GM19452 (cell line): ENCODE measurements around the gene NID1.
A peak's percentile ranks its signal among the peaks of the same experiment; 100 is the strongest.
"Not testable (repeated sequence)": the region's sequence is repeated elsewhere in the genome, so short reads cannot be mapped to it uniquely, and the experiment has no call there.

Experiments used
- ATAC-seq: cut with Tn5 transposase; IDR thresholded peaks from one replicate; pipeline ENCODE4 v1.9.1; 2021; ENCODE audit not compliant: unreplicated experiment

NID1 gene

GRCh38 chr1:236002025-236002390 lies 62.9 kb downstream of the NID1 start:
- ATAC-seq: no peak

GRCh38 chr1:236000781-236001180 lies 64.1 kb downstream of the NID1 start:
- ATAC-seq: no peak

GRCh38 chr1:235999259-235999925 lies 65.5 kb downstream of the NID1 start:
- peak; percentile 87 for ATAC-seq

GRCh38 chr1:235998812-235999211 lies 66.1 kb downstream of the NID1 start:
- ATAC-seq: peak; percentile 41

GRCh38 chr1:235997931-235998330 lies 67.0 kb downstream of the NID1 start:
- no peak for ATAC-seq

GRCh38 chr1:235997049-235997448 lies 67.8 kb downstream of the NID1 start:
- ATAC-seq: no peak

GRCh38 chr1:235996048-235996785 lies 68.7 kb downstream of the NID1 start:
- ATAC-seq: no peak

GRCh38 chr1:235995511-235995910 lies 69.4 kb downstream of the NID1 start:
- no peak for ATAC-seq

GRCh38 chr1:235993652-235994051 lies 71.2 kb downstream of the NID1 start:
- no peak for ATAC-seq

GRCh38 chr1:235992868-235993267 lies 72.0 kb downstream of the NID1 start:
- ATAC-seq: no peak

- ATAC-seq: no peak
Measured at GRCh38 chr1:235992346-235992745, 72.5 kb downstream of the NID1 start.

- no peak for ATAC-seq
Measured at GRCh38 chr1:235990330-235990795, 74.5 kb downstream of the NID1 start.

- ATAC-seq: no peak
Measured at GRCh38 chr1:235989105-235989504, 75.8 kb downstream of the NID1 start.

GRCh38 chr1:235986869-235987268 lies 78.0 kb downstream of the NID1 start:
- ATAC-seq: peak; percentile 95

GRCh38 chr1:235984041-235984825 lies 80.7 kb downstream of the NID1 start:
- ATAC-seq: no peak

- ATAC-seq: no peak
Measured at GRCh38 chr1:235980976-235981375, 83.9 kb downstream of the NID1 start.

- ATAC-seq: no peak
Measured at GRCh38 chr1:235979716-235980333, 85.1 kb downstream of the NID1 start.

- ATAC-seq: no peak
Measured at GRCh38 chr1:235979176-235979575, 85.7 kb downstream of the NID1 start.

GRCh38 chr1:235976490-235976889 lies 88.4 kb downstream of the NID1 start:
- ATAC-seq: no peak

- no peak for ATAC-seq
Measured at GRCh38 chr1:235974616-235975015, 90.3 kb downstream of the NID1 start.

GRCh38 chr1:235972691-235973090 lies 92.2 kb downstream of the NID1 start:
- not testable (repeated sequence) for ATAC-seq
